OCI-LY7 (cell line): ENCODE results near the gene POU6F2. TPM values are rescaled to one million over a fixed set of nuclear protein-coding genes. Genes with fewer than 3 reads are reported as not detected.

Experiments used
- BruUV-seq: library from RNA; stranded (reverse); fragments of 400-500 nt; replicated peaks from 2 replicates; lab custom pipeline; 2021; lab: Mats Ljungman, UMichigan
- CTCF ChIA-PET: fragments of 300-600 bp; sonication (Branson Sonifier 250); formaldehyde crosslinking; loops from one replicate; lab custom pipeline; 2022; ENCODE audit warnings: antibody characterized with exemption; ENCODE audit not compliant: unreplicated experiment; lab: Charles Lee
- POLR2A ChIA-PET: fragments of 300-600 bp; sonication (Branson Sonifier 250); formaldehyde crosslinking; loops from one replicate; lab custom pipeline; 2022; ENCODE audit warnings: antibody characterized with exemption; lab: Charles Lee
- DNase-seq: peaks from one replicate; pipeline ENCODE4 v3.0.0-alpha.2; 2015; ENCODE audit warnings: low spot score
- H2AFZ ChIP-seq: fragments of 200-600 bp; sonication (generic), shearing (Covaris generic); 2 replicates; pipeline ENCODE4 v1.6.1; 2014; ENCODE audit warnings: mild to moderate bottlenecking, antibody characterized with exemption, low read length, moderate library complexity
- H3K27ac ChIP-seq: fragments of 200-600 bp; sonication (generic); 2 replicates; pipeline ENCODE4 v1.5.1; 2014; ENCODE audit warnings: mixed run types, low read depth, mild to moderate bottlenecking, moderate library complexity, low read length, inconsistent platforms; ENCODE audit not compliant: poor library complexity, severe bottlenecking
- H3K36me3 ChIP-seq: fragments of 200-600 bp; sonication (generic); 2 replicates; pipeline ENCODE4 v1.6.1; 2014; ENCODE audit warnings: mild to moderate bottlenecking, antibody characterized with exemption, low read length, moderate library complexity, mixed read lengths; ENCODE audit not compliant: insufficient read depth
- H3K4me1 ChIP-seq: fragments of 200-600 bp; sonication (generic); 2 replicates; pipeline ENCODE4 v1.5.1; 2014; ENCODE audit warnings: mild to moderate bottlenecking, low read length; ENCODE audit not compliant: insufficient read depth, poor library complexity, severe bottlenecking
- H3K4me2 ChIP-seq: fragments of 200-600 bp; sonication (generic); 2 replicates; pipeline ENCODE4 v1.6.1; 2014; ENCODE audit warnings: mild to moderate bottlenecking, low read length
- H3K4me3 ChIP-seq: fragments of 200-600 bp; sonication (generic); 2 replicates; pipeline ENCODE4 v1.5.1; 2014; ENCODE audit warnings: mild to moderate bottlenecking, low read depth, low read length; ENCODE audit not compliant: poor library complexity, severe bottlenecking
- H3K79me2 ChIP-seq: fragments of 200-600 bp; sonication (generic); 2 replicates; pipeline ENCODE4 v1.6.1; 2016; ENCODE audit warnings: low read depth, mild to moderate bottlenecking, low read length, moderate library complexity, mixed read lengths; ENCODE audit not compliant: insufficient read depth
- H3K9me2 ChIP-seq: fragments of 200-600 bp; sonication (generic); 2 replicates; pipeline ENCODE4 v1.6.1; 2016; ENCODE audit warnings: mild to moderate bottlenecking, low read length, mixed read lengths; ENCODE audit not compliant: insufficient read depth
- H3K9me3 ChIP-seq: fragments of 200-600 bp; sonication (generic); 2 replicates; pipeline ENCODE4 v1.6.1; 2014; ENCODE audit warnings: mild to moderate bottlenecking, mixed run types, low read length, mixed read lengths
- H4K20me1 ChIP-seq: fragments of 200-600 bp; sonication (generic); 2 replicates; pipeline ENCODE4 v1.6.1; 2014; ENCODE audit warnings: mild to moderate bottlenecking, antibody characterized with exemption, low read length, moderate library complexity, mixed read lengths; ENCODE audit not compliant: insufficient read depth
- EZH2phosphoT487 ChIP-seq: fragments of 200-600 bp; sonication (generic); IDR thresholded peaks from 2 replicates; pipeline ENCODE4 v1.6.1; 2018; ENCODE audit warnings: low read depth, borderline replicate concordance, mild to moderate bottlenecking, mixed run types, antibody characterized with exemption, low read length, moderate library complexity, mixed read lengths
- intact Hi-C: fragments of 100-400 bp; cut with micrococcal nuclease; formaldehyde crosslinking; loops from one replicate; pipeline ENCODE4 v1.10.0; 2022; ENCODE audit not compliant: unreplicated experiment
- total RNA-seq, 2 experiments: library from RNA; depleted of rRNA in 1 of 2; stranded (reverse); fragments of >200 nt in 1 of 2; shearing (Covaris generic) in 1 of 2; gene quantifications; 2 replicates each; pipeline ENCODE4 v1.2.3, GENCODE V29; 2014 to 2022
- TF ChIP-seq, protein P1 (sequence below): fragments of 200-600 bp; sonication (generic); conservative IDR thresholded peaks from 2 replicates; pipeline ENCODE4 v1.5.1; 2014; ENCODE audit warnings: mild to moderate bottlenecking, antibody characterized with exemption, low read length, moderate library complexity, mixed read lengths

POU6F2 gene
- total RNA-seq, 2 experiments from 2014 or later, result 0.40 TPM; not detected in 1

GRCh38 chr7:39248041-39248691 is 270.5 kb downstream of the POU6F2 start:
- no peaks in the 10 kb centered on the region for H3K9me3 ChIP-seq
- H3K4me3 ChIP-seq, result no peak overlapping the region
- no peak overlapping the region for H3K27ac ChIP-seq
- H3K9me2 ChIP-seq, result no peaks in the 10 kb centered on the region
- DNase-seq, result no peak
- H3K36me3 ChIP-seq, result no peaks in the 10 kb centered on the region
- intact Hi-C loops, result no loop called here
- ChIA-PET POLR2A (no interaction called here), CTCF (no interaction called here)
- TF ChIP-seq EZH2phosphoT487, result no peak
- TF ChIP-seq, protein P1, sequence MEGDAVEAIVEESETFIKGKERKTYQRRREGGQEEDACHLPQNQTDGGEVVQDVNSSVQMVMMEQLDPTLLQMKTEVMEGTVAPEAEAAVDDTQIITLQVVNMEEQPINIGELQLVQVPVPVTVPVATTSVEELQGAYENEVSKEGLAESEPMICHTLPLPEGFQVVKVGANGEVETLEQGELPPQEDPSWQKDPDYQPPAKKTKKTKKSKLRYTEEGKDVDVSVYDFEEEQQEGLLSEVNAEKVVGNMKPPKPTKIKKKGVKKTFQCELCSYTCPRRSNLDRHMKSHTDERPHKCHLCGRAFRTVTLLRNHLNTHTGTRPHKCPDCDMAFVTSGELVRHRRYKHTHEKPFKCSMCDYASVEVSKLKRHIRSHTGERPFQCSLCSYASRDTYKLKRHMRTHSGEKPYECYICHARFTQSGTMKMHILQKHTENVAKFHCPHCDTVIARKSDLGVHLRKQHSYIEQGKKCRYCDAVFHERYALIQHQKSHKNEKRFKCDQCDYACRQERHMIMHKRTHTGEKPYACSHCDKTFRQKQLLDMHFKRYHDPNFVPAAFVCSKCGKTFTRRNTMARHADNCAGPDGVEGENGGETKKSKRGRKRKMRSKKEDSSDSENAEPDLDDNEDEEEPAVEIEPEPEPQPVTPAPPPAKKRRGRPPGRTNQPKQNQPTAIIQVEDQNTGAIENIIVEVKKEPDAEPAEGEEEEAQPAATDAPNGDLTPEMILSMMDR, result no peak
- no peak overlapping the region for H3K4me2 ChIP-seq
- H3K4me1 ChIP-seq, result no peaks in the 10 kb centered on the region
- H4K20me1 ChIP-seq, result no peaks in the 10 kb centered on the region
- BruUV-seq, result no TSS peak
- H3K79me2 ChIP-seq, result no peaks in the 10 kb centered on the region
- H2AFZ ChIP-seq, result no peak overlapping the region

- no peaks in the 10 kb centered on the region for H3K79me2 ChIP-seq
- no peaks in the 10 kb centered on the region for H3K9me3 ChIP-seq
- ChIA-PET POLR2A (no interaction called here), CTCF (no interaction called here)
- no peaks in the 10 kb centered on the region for H3K36me3 ChIP-seq
- BruUV-seq, result no TSS peak
- intact Hi-C loops, result no loop called here
- no peak overlapping the region for H3K4me3 ChIP-seq
- no peak overlapping the region for H3K27ac ChIP-seq
- H3K9me2 ChIP-seq, result no peaks in the 10 kb centered on the region
- H3K4me1 ChIP-seq, result no peaks in the 10 kb centered on the region
- TF ChIP-seq EZH2phosphoT487, result no peak
- no peak for DNase-seq
- no peaks in the 10 kb centered on the region for H4K20me1 ChIP-seq
- no peak overlapping the region for H3K4me2 ChIP-seq
- no peak overlapping the region for H2AFZ ChIP-seq
Observed at GRCh38 chr7:39248692-39249090, 271.0 kb downstream of the POU6F2 start.

DNA sequence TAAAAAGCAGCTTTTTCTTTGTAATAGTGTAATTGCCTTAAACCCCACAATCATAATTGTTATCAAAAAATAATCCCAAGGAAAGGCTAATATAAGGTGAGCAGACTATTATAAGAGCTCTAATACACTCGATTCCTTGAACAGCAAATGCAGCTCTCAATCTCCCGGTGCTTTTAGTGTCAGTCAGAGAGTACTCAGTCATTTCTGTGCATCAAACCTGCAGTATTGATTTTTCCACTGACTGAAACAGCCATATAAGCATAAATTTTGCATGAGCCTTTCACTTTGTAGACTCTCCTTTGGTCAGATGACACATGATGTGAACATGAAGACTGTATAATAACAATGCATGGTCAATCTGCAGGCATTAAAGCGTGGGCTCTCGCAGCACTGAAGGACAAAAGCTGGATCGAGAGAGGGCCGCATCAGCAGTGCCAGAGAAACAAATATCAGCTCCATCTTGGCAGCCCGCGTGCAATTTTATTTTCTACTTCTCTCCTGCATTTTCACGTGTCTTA is 272.0 kb downstream of the POU6F2 start:
- Histone ChIP-seq H3K4me3 (no peak overlapping the region), H3K9me3 (no peaks in the 10 kb centered on the region), H3K9me2 (no peaks in the 10 kb centered on the region), H2AFZ (no peak overlapping the region), H4K20me1 (no peaks in the 10 kb centered on the region), H3K27ac (no peak overlapping the region), H3K4me1 (no peaks in the 10 kb centered on the region), H3K36me3 (no peaks in the 10 kb centered on the region), H3K79me2 (no peaks in the 10 kb centered on the region), H3K4me2 (no peak overlapping the region)
- no TSS peak for BruUV-seq
- DNase-seq, result no peak
- intact Hi-C loops, result no loop called here
- POLR2A ChIA-PET, result interaction anchor here (0.5 to 0.6 kb wide), 2 partner anchors 78 to 748 kb away, joined by 4 read pairs; no protein-coding TSS in a partner anchor
- TF ChIP-seq EZH2phosphoT487, result no peak
- TF ChIP-seq, protein P1, result no peak
- CTCF ChIA-PET, result no interaction called here
